ENCODE data around the gene TNNI3. TPM values are rescaled to one million over a fixed set of nuclear protein-coding genes. Genes with fewer than 3 reads are reported as not detected.
A peak's percentile ranks its signal among the peaks of the same experiment; 100 is the strongest.

The TNNI3 gene
- total and polyA plus RNA-seq, 12 donors: 3,000 to 45,177 (median 9,464) TPM

DNA sequence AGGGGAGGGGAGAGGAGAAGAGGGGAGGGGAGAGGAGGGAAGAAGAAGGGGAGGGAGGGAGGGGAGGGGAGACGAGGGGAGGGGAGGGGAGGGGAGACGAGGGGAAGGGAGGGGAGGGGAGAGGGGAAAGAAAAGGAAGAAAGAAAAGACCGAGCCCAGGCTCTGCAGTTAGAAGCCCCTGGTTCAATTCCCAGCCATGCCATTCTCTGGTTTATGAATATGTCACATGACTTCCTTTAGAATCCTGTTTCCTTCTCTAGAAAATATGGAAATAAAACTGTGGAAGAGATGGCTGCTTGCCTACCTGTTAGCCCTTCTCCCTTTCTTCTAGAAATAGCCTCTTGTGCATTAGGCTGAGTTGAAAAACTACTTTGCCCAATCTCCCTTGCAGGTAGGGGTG is 22.8 kb downstream of the TNNI3 start:
- no peaks in the 10 kb centered on the region for H3K9me3 ChIP-seq
- TF ChIP-seq CTCF (IDR thresholded peaks at IDR 0.05): no peak
- 13 to 50% methylated on average over 1 to 2 of the region's 3 CpGs for WGBS, 2 donors
- no peak overlapping the region for H3K4me3 ChIP-seq
- intact Hi-C loops (cut with DNase I): loop anchor here in 1 of 10 donors (10.0 kb wide), 1 partner anchor 320 kb away; no protein-coding TSS in a partner anchor
- no peak overlapping the region for H3K27ac ChIP-seq
- H3K4me1 ChIP-seq: no peaks in the 10 kb centered on the region
- DNase-seq: no peak
- no peak for ATAC-seq
- peaks cover 0 to 43% (median 28%) of the 10 kb centered on the region in 7 donors for H3K27me3 ChIP-seq
- peaks cover 0 to 45% (median 0%) of the 10 kb centered on the region in 9 donors for H3K36me3 ChIP-seq

DNA sequence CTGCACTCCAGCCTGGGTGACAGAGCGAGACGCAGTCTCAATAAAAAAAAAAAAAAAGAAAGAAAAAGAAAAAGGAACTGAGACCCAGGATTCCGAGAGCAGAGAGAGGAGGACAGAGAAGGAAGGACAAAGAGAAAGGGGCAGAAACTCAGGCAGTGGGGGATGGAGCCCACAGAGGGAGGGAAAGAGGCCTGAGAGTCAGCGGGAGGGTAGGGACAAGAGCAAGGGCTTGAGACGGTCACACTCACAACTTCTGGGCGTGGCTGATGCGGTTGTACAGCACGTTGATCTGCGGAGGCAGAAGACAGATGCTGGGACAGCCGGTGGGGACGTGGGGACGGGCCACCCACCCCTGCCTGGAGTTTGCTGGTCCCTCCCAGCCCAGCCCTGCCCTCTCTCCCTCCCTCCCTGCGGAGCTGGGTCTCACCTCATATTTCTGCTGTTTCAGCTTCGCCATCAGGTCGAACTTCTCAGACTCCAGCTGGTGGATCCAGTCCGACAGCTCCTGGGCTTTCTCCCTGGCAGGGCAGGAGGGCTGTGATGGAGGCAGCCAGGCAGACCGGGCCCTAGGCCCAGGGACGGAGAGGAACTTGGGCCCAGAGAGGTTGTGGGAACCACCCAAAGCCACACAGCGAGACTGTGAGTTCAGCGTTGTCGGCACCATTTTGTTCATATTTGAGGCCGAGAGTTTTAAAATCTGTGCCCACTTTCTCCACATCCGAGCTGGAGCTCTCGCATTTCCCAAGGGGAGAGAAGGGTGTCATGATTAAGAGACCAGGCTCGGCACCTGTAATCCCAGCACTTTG is 23.7 kb downstream of the TNNI3 start:
- Histone ChIP-seq H3K27ac (no peak overlapping the region), H3K36me3 (peaks cover 0 to 40% (median 0%) of the 10 kb centered on the region in 9 donors), H3K27me3 (peaks cover 0 to 35% (median 24%) of the 10 kb centered on the region in 7 donors), H3K9me3 (no peaks in the 10 kb centered on the region), H3K4me3 (no peak overlapping the region), H3K4me1 (no peaks in the 10 kb centered on the region)
- ATAC-seq (peak in 1 of 8 donors; percentile 23), DNase-seq (no peak)
- no peak for TF ChIP-seq CTCF (IDR thresholded peaks at IDR 0.05)
- WGBS, 2 donors: 72 to 78% methylated on average over 25 of the region's 25 CpGs
- intact Hi-C loops (cut with DNase I): loop anchor here in 1 of 10 donors (10.0 kb wide), 1 partner anchor 321 kb away; no protein-coding TSS in a partner anchor

DNA sequence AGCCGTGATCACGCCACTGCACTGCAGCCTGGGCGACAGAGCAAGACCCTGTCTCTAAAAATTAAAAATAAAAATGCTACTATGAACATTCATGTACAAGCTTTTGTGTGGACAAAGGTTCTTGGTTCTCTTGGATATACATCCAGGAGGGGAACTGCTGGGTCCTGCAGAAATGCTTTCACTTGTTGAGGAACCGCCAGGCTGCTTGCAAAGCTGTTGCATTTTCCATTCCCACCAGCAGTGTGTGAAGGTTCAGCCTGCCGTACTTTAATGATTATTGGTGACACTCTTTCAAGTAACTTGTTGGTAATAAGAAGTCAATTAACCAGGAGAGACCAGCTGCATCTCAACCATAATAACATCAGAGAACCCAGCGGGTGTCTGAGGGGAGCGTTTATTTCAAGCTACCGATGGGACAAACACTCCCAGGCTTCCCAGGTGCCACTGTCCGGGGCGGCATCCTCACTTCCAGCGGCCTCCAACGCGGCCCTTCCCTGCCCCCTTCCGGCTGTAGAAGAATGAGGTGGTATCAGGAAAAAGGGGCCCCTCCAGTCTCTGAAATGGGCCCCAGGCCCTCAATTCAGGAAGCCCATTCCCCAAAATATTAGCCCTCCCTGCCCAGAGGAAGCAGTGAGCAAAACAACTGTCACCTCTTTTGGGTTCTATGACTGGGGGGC is 24.9 kb downstream of the TNNI3 start:
- ATAC-seq (no peak), DNase-seq (no peak)
- peaks cover 0 to 28% (median 12%) of the 10 kb centered on the region in 7 donors for H3K27me3 ChIP-seq
- H3K27ac ChIP-seq: no peak overlapping the region
- peak in 6 of 9 donors; percentile 6 to 45 (median 20) for TF ChIP-seq CTCF (IDR thresholded peaks at IDR 0.05)
- no peak overlapping the region for H3K4me3 ChIP-seq
- H3K4me1 ChIP-seq: no peaks in the 10 kb centered on the region
- no peaks in the 10 kb centered on the region for H3K9me3 ChIP-seq
- intact Hi-C loops (cut with DNase I): loop anchor here in 1 of 10 donors (10.0 kb wide), 1 partner anchor 322 kb away; no protein-coding TSS in a partner anchor
- H3K36me3 ChIP-seq: peaks cover 0 to 31% (median 0%) of the 10 kb centered on the region in 9 donors
- WGBS, 2 donors: 50 to 57% methylated on average over 14 of the region's 14 CpGs

DNA sequence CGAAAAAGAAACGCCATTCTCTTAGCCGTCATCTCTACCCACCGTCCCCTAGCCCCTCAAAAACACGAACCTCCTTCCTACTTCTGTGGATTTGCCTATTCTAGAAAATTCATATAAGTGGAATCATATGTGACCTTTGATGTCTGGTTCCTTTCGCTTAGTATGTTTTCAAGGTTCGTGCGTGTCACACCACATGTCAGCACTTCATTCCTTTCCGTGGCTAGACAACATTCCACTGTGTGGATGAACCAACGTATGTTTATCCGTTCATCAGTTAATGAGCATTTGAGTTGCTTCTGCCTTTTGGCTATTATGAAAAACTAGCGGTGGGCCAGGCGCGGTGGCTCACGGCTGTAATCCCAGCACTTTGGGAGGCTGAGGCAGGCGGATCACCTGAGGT is 26.1 kb downstream of the TNNI3 start:
- no peak for DNase-seq
- H3K27me3 ChIP-seq: peaks cover 0 to 28% (median 11%) of the 10 kb centered on the region in 7 donors
- H3K36me3 ChIP-seq: peaks cover 0 to 25% (median 0%) of the 10 kb centered on the region in 9 donors
- intact Hi-C loops (cut with DNase I): loop anchor here in 1 of 10 donors (10.0 kb wide), 1 partner anchor 323 kb away; no protein-coding TSS in a partner anchor
- 84 to 85% methylated on average over 15 to 16 of the region's 16 CpGs for WGBS, 2 donors
- no peak for ATAC-seq
- no peaks in the 10 kb centered on the region for H3K4me1 ChIP-seq
- no peak overlapping the region for H3K4me3 ChIP-seq
- TF ChIP-seq CTCF (IDR thresholded peaks at IDR 0.05): no peak
- H3K27ac ChIP-seq: no peak overlapping the region
- no peaks in the 10 kb centered on the region for H3K9me3 ChIP-seq

Data from heart right ventricle (tissue), 16 donors.